ENCODE data around the gene KIAA1671. TPM values are rescaled to one million over a fixed set of nuclear protein-coding genes. Genes with fewer than 3 reads are reported as not detected.

Gene KIAA1671
- total RNA-seq, 1 donor from 2014 or later = 17.3 TPM

- Mint-ChIP-seq H3K27ac (peak overlapping the region; percentile 87), H3K27me3 (ENCODE audit: insufficient read depth, low read depth) (peaks cover 4% of the 10 kb centered on the region), H3K9me3 (peaks cover 3% of the 10 kb centered on the region), H3K36me3 (peaks cover 25% of the 10 kb centered on the region), H3K4me3 (no peak overlapping the region), H3K4me1 (no peaks in the 10 kb centered on the region)
- no peak for DNase-seq (ENCODE audit: low spot score)
- no peaks in the 10 kb centered on the region for H3K36me3 ChIP-seq
- H3F3A ChIP-seq (ENCODE audit: low read depth) = no peaks in the 10 kb centered on the region
- H3K27me3 ChIP-seq = no peaks in the 10 kb centered on the region
- H3K4me3 ChIP-seq = no peak overlapping the region
- H3K27ac ChIP-seq = no peak overlapping the region
- H3K4me2 ChIP-seq = no peak overlapping the region
- H4K20me1 ChIP-seq (ENCODE audit: low read depth) = no peaks in the 10 kb centered on the region
- H3K79me2 ChIP-seq (ENCODE audit: low read depth) = no peaks in the 10 kb centered on the region
- H3K4me1 ChIP-seq = no peaks in the 10 kb centered on the region
- TF ChIP-seq EZH2 (IDR thresholded peaks at IDR 0.05) = no peak
- no peak for TF ChIP-seq EZH2phosphoT487 (IDR thresholded peaks at IDR 0.05)
- TF ChIP-seq CTCF (IDR thresholded peaks at IDR 0.05) = no peak
- no peaks in the 10 kb centered on the region for H3K9me3 ChIP-seq (ENCODE audit: low read depth)
- H2AFZ ChIP-seq (replicated peaks) = no peak overlapping the region
- H3K9ac ChIP-seq = no peak overlapping the region
These were observed 231.6 kb downstream of the KIAA1671 start for GRCh38 chr22:25183949-25184619.

GRCh38 chr22:25186140-25186539 lies 233.6 kb downstream of the KIAA1671 start:
- Histone ChIP-seq H3K36me3 (no peaks in the 10 kb centered on the region), H3K27ac (no peak overlapping the region), H4K20me1 (ENCODE audit: low read depth) (no peaks in the 10 kb centered on the region), H3K4me3 (no peak overlapping the region), H3K4me1 (no peaks in the 10 kb centered on the region), H3K4me2 (no peak overlapping the region), H3F3A (ENCODE audit: low read depth) (no peaks in the 10 kb centered on the region), H3K9me3 (ENCODE audit: low read depth) (no peaks in the 10 kb centered on the region), H3K9ac (no peak overlapping the region), H3K27me3 (no peaks in the 10 kb centered on the region), H3K79me2 (ENCODE audit: low read depth) (no peaks in the 10 kb centered on the region), H2AFZ (replicated peaks) (no peak overlapping the region)
- H3K36me3 Mint-ChIP-seq = peaks cover 27% of the 10 kb centered on the region
- no peak for DNase-seq (ENCODE audit: low spot score)
- no peak overlapping the region for H3K4me3 Mint-ChIP-seq
- TF ChIP-seq EZH2 (IDR thresholded peaks at IDR 0.05) (no peak), CTCF (IDR thresholded peaks at IDR 0.05) (no peak), EZH2phosphoT487 (IDR thresholded peaks at IDR 0.05) (no peak)
- no peaks in the 10 kb centered on the region for H3K9me3 Mint-ChIP-seq
- H3K27ac Mint-ChIP-seq = no peak overlapping the region
- peaks cover 4% of the 10 kb centered on the region for H3K27me3 Mint-ChIP-seq (ENCODE audit: insufficient read depth, low read depth)
- H3K4me1 Mint-ChIP-seq = no peaks in the 10 kb centered on the region

- H3K9ac ChIP-seq = no peak overlapping the region
- no peak overlapping the region for H2AFZ ChIP-seq (replicated peaks)
- TF ChIP-seq EZH2 (IDR thresholded peaks at IDR 0.05) (no peak), CTCF (IDR thresholded peaks at IDR 0.05) (no peak), EZH2phosphoT487 (IDR thresholded peaks at IDR 0.05) (no peak)
- H3K27ac ChIP-seq = no peak overlapping the region
- peaks cover 3% of the 10 kb centered on the region for H3K27me3 Mint-ChIP-seq (ENCODE audit: insufficient read depth, low read depth)
- H3K9me3 ChIP-seq (ENCODE audit: low read depth) = no peaks in the 10 kb centered on the region
- no peaks in the 10 kb centered on the region for H3K9me3 Mint-ChIP-seq
- H3F3A ChIP-seq (ENCODE audit: low read depth) = no peaks in the 10 kb centered on the region
- H3K4me1 ChIP-seq = no peaks in the 10 kb centered on the region
- no peak overlapping the region for H3K4me2 ChIP-seq
- no peak overlapping the region for H3K4me3 Mint-ChIP-seq
- H3K36me3 Mint-ChIP-seq = peaks cover 27% of the 10 kb centered on the region
- no peak overlapping the region for H3K4me3 ChIP-seq
- H3K79me2 ChIP-seq (ENCODE audit: low read depth) = no peaks in the 10 kb centered on the region
- no peak for DNase-seq (ENCODE audit: low spot score)
- no peak overlapping the region for H3K27ac Mint-ChIP-seq
- H3K27me3 ChIP-seq = no peaks in the 10 kb centered on the region
- H3K4me1 Mint-ChIP-seq = no peaks in the 10 kb centered on the region
- peaks cover 4% of the 10 kb centered on the region for H4K20me1 ChIP-seq (ENCODE audit: low read depth)
- H3K36me3 ChIP-seq = no peaks in the 10 kb centered on the region
These were observed 235.0 kb downstream of the KIAA1671 start for GRCh38 chr22:25187469-25187868.
